ENCODE results near the gene SLC41A2. TPM values are rescaled to one million over a fixed set of nuclear protein-coding genes. Genes with fewer than 3 reads are reported as not detected.

The SLC41A2 gene
- total and polyA plus RNA-seq, 9 donors: 1.3 to 13.4 (median 2.6) TPM

Other genes starting within 250 kb of the SLC41A2 start
- gene NOPCHAP1, start 28.0 kb upstream of the SLC41A2 start, total RNA-seq: 17.6 TPM
- 10 to 100 TPM in 7 of 8 donors, 1 to 10 TPM in 1; 9.6 to 12.0 (median 10.9) TPM for gene NOPCHAP1, start 28.0 kb upstream of the SLC41A2 start, polyA plus RNA-seq (ENCODE audit: insufficient read depth in 1 of 8, insufficient read length in 8 of 8, low replicate concordance in 1 of 8)
- 7.5 TPM for gene ALDH1L2, start 126.2 kb upstream of the SLC41A2 start, total RNA-seq
- 10 to 100 TPM in 1 of 8 donors, 1 to 10 TPM in 7; 3.7 to 10.6 (median 6.8) TPM for gene ALDH1L2, start 126.2 kb upstream of the SLC41A2 start, polyA plus RNA-seq (ENCODE audit: insufficient read depth in 1 of 8, insufficient read length in 8 of 8, low replicate concordance in 1 of 8)
- gene WASHC4, start 149.4 kb upstream of the SLC41A2 start, total RNA-seq: 43.5 TPM
- 10 to 100 TPM; 23.5 to 43.2 (median 28.0) TPM for gene WASHC4, start 149.4 kb upstream of the SLC41A2 start, polyA plus RNA-seq (ENCODE audit: insufficient read depth in 1 of 8, insufficient read length in 8 of 8, low replicate concordance in 1 of 8)

Data from muscle of leg (tissue), 9 donors.